ENCODE measurements around the gene PTTG1IP.

GRCh38 chr21:44836349-44836665 lies 37.2 kb downstream of the PTTG1IP start:
- TF ChIP-seq CTCF (conservative IDR thresholded peaks at IDR 0.05; ENCODE audit: low read depth, low read length): no peak
- no peak for TF ChIP-seq EZH2 (IDR thresholded peaks at IDR 0.05; ENCODE audit: low read length, unreplicated experiment)
- no peak for TF ChIP-seq EZH2phosphoT487 (IDR thresholded peaks at IDR 0.05; ENCODE audit: borderline replicate concordance, low read length)
